GM19099 (cell line): ENCODE data around the gene AHRR.

Experiments
- POLR2A ChIP-seq: IDR thresholded peaks from 3 replicates; pipeline ENCODE4 v1.6.1; 2011; ENCODE audit warnings: low read depth; ENCODE audit not compliant: insufficient read length; ENCODE audit errors: extremely low read depth

Gene AHRR

DNA sequence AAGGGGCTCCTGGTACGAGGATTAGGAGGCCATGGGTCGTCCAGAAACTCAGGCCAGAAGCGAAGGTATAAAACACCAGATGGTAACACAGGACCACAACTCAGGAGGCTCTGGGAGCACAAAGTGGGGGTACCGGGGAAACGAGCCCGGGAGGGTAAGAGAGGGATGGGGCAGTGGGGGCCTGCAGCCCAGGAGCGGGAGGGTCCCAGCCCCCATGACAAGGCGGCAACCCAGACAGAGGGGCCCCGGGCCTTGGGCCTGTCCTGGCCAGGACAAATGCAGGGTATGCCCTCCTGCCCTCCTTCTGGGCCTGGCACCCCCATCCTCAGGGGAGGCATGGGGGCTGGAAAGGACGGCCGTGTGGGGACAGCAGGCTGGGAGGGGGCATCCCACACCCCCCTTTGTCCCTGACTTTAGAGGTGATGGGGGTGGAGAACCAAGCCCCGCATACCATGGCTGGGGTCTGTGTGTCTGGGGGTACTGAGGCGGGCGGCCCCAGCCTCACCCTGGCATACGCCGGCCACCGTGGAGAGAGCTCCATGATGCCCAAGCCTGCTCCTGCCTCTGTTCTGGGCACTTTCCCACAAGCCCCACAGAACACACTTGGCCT, 74.5 kb downstream of the AHRR start:
- no peak for TF ChIP-seq POLR2A

GRCh38 chr5:396531-396961, 75.0 kb downstream of the AHRR start:
- TF ChIP-seq POLR2A = no peak

GRCh38 chr5:398475-399295, 77.2 kb downstream of the AHRR start:
- TF ChIP-seq POLR2A = peak; percentile 13

DNA sequence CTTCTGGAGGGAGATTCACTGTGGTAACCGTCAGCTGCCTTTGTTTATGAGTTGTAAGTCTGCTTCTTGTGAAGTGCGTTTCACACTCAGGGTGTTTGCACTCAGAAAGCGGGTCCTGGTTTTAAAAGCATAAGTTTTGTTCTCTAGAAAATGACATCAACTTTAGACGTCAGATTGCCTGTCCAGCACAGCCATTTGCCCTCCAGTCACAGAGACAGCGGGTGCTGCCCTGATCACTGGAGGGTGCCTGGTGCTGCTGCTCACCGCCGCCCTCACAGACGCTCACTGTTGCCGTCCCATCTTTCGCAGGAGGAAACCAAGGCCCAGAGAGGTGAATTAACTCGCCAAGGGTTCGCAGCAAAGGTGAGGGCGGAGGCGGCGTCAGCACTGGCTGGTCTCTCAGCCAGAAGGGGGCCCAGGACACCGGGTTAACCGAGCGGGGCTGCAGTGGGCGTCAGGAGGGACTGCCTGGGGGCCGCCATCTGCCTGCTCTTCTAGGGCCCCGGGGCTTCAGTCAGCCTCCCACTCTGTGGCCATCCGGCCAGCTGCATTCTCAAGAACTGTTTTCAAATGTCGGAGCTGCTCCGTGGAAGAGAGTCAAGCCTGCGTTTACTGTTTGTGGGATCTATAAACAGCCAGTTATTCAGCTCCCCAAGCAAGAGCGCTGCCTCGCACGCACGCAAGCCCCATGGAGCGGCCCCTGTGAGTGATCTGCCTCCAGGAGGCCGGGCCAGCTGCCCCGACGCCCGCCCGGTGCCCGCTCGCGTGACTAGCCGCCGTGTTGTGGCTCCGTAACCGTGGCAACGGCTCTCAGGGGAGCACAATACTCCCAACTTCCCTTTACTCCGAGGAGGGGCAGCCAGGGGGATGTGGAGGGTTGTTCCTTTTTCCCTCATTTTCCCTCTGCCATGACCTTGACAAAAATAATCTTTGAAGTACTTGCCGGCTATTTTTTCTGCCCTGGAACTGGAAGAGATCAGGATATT, 78.1 kb downstream of the AHRR start:
- TF ChIP-seq POLR2A = peak; percentile 9

GRCh38 chr5:400282-401145, 79.0 kb downstream of the AHRR start:
- no peak for TF ChIP-seq POLR2A

- no peak for TF ChIP-seq POLR2A
These were observed 79.9 kb downstream of the AHRR start for GRCh38 chr5:401146-402034.

DNA sequence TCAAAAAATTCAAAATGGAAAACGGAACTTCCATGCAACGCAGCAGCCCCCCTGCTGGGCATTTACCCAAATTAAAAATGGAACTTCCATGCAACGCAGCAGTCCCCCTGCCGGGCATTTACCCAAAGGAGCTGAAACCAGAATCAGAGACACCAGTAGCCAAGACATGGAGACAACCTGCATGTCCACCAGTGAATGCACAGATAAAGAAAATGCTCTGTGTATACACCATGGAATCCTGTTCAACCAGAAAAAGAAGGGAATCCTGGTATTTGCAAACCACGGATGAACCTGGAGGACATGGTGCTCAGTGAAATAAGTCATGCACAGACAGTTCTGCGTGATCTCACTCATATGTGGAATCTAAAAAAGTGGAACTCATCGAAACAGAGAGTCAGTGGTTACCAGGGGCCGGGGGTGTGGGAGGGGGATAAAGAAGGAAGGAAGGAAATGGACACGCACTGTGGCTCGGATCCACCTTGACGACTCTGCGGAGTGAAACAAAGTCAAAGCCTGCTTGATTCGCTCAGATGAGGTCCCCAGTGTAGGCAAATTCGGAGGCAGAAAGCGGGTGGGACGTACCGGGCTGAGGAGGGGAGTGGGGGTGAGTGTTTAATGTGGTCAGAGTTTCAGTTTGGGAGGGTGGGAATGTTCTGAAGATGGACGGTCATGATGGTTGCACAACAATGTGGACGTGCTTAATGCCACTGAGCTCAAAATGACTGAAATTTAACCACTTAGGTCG, 81.3 kb downstream of the AHRR start:
- TF ChIP-seq POLR2A = no peak

GRCh38 chr5:403995-404394, 82.5 kb downstream of the AHRR start:
- no peak for TF ChIP-seq POLR2A

DNA sequence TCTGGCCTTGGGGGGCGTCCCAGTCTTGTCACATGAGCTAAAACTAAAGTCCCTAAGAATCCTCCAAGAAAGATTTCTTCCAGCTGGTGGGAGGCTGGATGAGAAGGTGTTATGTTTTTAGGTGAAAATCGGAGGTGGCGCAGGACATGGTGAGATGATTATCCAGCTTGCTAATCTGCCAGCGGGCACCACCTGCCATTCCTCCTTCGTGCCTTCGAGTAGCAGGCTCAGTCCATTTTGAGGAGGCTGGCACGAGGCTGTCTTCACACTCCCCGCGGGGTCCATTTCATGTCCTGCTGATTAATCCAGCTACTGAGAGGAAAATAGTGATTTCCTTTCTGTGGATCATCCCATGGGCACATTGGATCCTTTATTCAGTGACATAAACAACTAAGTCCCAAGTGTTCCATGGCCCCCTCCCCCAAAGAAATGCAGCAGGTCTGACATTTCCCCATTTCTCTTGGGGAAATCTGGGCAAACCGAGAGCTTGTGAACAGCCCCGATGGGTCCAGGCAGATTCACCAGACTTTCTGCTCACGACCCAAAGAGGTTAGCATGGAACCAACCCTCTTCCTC, 83.2 kb downstream of the AHRR start:
- no peak for TF ChIP-seq POLR2A

DNA sequence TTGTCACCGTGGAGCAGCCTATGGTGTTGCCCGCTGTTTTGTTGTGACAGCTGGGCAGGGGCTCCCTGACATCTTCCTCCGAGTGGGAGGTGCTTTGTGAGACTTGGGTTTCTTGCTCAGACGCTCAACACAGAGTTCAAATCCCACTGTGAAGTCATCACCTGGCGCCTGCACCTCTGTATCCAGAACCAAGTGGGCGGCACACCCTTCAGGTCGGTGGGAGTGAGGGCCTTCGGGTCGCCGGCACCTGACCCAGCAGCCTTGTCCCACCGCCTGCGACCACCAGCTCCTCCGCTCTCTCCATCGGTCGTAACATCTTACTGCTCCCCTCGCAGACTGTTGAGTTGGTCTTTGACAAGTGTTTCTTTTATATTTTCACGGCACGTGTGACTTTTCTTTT, 83.9 kb downstream of the AHRR start:
- no peak for TF ChIP-seq POLR2A

DNA sequence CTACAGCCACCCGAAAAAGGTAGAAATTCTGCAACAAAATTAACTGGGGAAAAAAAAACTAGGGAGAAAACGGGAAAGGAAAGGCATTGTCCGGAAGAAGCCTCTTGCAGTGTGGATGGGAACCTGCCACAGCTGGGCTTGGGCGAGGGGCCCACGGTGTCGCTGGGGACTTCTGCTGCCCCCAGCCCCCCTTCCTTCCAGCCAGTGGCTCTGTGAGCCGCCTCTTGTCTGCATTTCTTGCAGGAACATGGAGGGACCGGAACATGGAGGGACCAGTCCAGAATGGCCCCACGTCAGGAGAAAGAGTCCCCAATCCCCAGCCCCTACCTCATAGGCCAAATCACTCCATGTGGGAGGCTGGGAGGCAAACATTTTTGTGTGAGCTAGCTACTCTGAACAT, 84.5 kb downstream of the AHRR start:
- no peak for TF ChIP-seq POLR2A

GRCh38 chr5:407051-407450, 85.5 kb downstream of the AHRR start:
- no peak for TF ChIP-seq POLR2A

DNA sequence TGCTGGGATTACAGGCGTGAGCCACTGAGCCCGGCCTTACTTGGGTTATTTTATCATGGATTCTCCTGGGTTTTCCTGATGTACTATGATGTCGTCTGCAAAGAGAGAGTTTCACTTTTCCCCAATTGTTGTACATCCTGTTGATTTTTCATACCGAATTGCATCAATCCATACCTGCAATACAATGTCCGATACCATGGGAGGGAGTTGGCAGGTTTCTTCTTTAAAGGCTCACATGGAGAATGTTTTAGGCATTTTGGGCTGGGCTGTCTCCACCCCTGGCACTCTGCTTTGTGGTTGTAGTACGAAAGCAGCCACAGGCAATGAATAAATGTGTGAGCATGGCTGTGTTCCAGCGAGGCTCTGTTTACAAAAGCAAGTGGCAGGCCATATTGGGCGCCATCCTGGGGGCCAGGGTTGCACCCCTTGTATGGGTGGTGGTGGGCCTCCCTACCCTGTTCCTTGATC, 86.3 kb downstream of the AHRR start:
- no peak for TF ChIP-seq POLR2A
